HG03439 (cell line): ENCODE measurements around the gene MADCAM1.
"Not testable (repeated sequence)": the region's sequence is repeated elsewhere in the genome, so short reads cannot be mapped to it uniquely, and the experiment has no call there.

Source experiments
- ATAC-seq: cut with Tn5 transposase; IDR thresholded peaks from one replicate; pipeline ENCODE4 v1.9.1; 2021; ENCODE audit warnings: mild to moderate bottlenecking, moderate library complexity; ENCODE audit not compliant: unreplicated experiment

MADCAM1 gene

GRCh38 chr19:496112-496665 is at the start of gene MADCAM1:
MADCAM1 (plus strand) TSS chr19:496486; CDS start chr19:496500, 14 bp downstream.
- ATAC-seq: no peak

- ATAC-seq: no peak
These were observed 49.2 kb upstream of the MADCAM1 start for GRCh38 chr19:447064-447426.

- ATAC-seq: no peak
These were observed 48.3 kb upstream of the MADCAM1 start for GRCh38 chr19:447816-448560.

GRCh38 chr19:449916-450315 is 46.4 kb upstream of the MADCAM1 start:
- ATAC-seq: no peak

GRCh38 chr19:450912-451481 is 45.3 kb upstream of the MADCAM1 start:
- ATAC-seq: not testable (repeated sequence)

- no peak for ATAC-seq
These were observed 43.5 kb upstream of the MADCAM1 start for GRCh38 chr19:452829-453228.

- no peak for ATAC-seq
These were observed 42.7 kb upstream of the MADCAM1 start for GRCh38 chr19:453606-454005.

- ATAC-seq: no peak
These were observed 41.1 kb upstream of the MADCAM1 start for GRCh38 chr19:455031-455705.

GRCh38 chr19:455851-456546 is 40.3 kb upstream of the MADCAM1 start:
- ATAC-seq: no peak

- no peak for ATAC-seq
These were observed 39.7 kb upstream of the MADCAM1 start for GRCh38 chr19:456547-457110.

GRCh38 chr19:457636-458035 is 38.6 kb upstream of the MADCAM1 start:
- ATAC-seq: no peak

- no peak for ATAC-seq
These were observed 37.9 kb upstream of the MADCAM1 start for GRCh38 chr19:458091-459042.

GRCh38 chr19:459724-460511 is 36.4 kb upstream of the MADCAM1 start:
- ATAC-seq: no peak

GRCh38 chr19:460877-461720 is 35.2 kb upstream of the MADCAM1 start, which contains the start of gene SHC2:
SHC2 (minus strand) TSS chr19:461033; CDS start chr19:460996, 37 bp downstream.
- ATAC-seq: no peak

- no peak for ATAC-seq
These were observed 34.4 kb upstream of the MADCAM1 start for GRCh38 chr19:461721-462551.

GRCh38 chr19:463483-464207 is 32.6 kb upstream of the MADCAM1 start:
- no peak for ATAC-seq

- ATAC-seq: no peak
These were observed 32.1 kb upstream of the MADCAM1 start for GRCh38 chr19:464208-464545.
